ENCODE results near the gene TPK1. TPM values are rescaled to one million over a fixed set of nuclear protein-coding genes. Genes with fewer than 3 reads are reported as not detected.

Gene TPK1
- total RNA-seq, 1 experiment from 2014 or later, result 3.3 TPM

- CTCF ChIA-PET, result no interaction called here
- no peaks in the 10 kb centered on the region for H3K4me1 ChIP-seq (ENCODE audit: control insufficient read depth, insufficient read depth, low read length)
- no peak overlapping the region for H3K4me3 ChIP-seq (ENCODE audit: low read depth in 2 of 2, low read length in 2 of 2)
- no peaks in the 10 kb centered on the region for H3K36me3 ChIP-seq (ENCODE audit: control insufficient read depth, insufficient read depth, low read length)
- ATAC-seq, result no peak
- TF ChIP-seq POLR2AphosphoS5 (IDR thresholded peaks at IDR 0.05; ENCODE audit: low read depth, low read length), result no peak
- TF ChIP-seq REST (IDR thresholded peaks at IDR 0.05; ENCODE audit: insufficient read depth in 1 of 2, low read depth in 2 of 2, low read length in 1 of 2), result no peak
- TF ChIP-seq SIN3A (IDR thresholded peaks at IDR 0.05; ENCODE audit: borderline replicate concordance, insufficient read depth, low read depth, low read length), result no peak
- TF ChIP-seq TCF7L2 (IDR thresholded peaks at IDR 0.05; ENCODE audit: low read depth, low read length), result no peak
- no peak for TF ChIP-seq CTCF (IDR thresholded peaks at IDR 0.05)
- H3K9me3 ChIP-seq (ENCODE audit: control insufficient read depth, insufficient read depth, low read depth, low read length), result no peaks in the 10 kb centered on the region
- intact Hi-C loops (cut with micrococcal nuclease; ENCODE audit: unreplicated experiment) (no loop called here), in situ Hi-C loops (cut with HindIII; ENCODE audit: low pct_unique_long_range_greater_than_20kb, low sequenced_read_pairs) (no loop called here)
- no peak for DNase-seq (ENCODE audit: low read depth, low spot score)
- POLR2A ChIA-PET, result no interaction called here
- H3K27me3 ChIP-seq (ENCODE audit: control insufficient read depth, insufficient read depth, low read length), result no peaks in the 10 kb centered on the region
- no peak overlapping the region for H3K27ac ChIP-seq (ENCODE audit: low read length)
- no TSS peak for BruUV-seq (replicated peaks)
These were observed 251.1 kb downstream of the TPK1 start for GRCh38 chr7:144584726-144585125.

- ChIA-PET POLR2A (no interaction called here), CTCF (no interaction called here)
- intact Hi-C loops (cut with micrococcal nuclease; ENCODE audit: unreplicated experiment), result no loop called here
- Histone ChIP-seq H3K9me3 (ENCODE audit: control insufficient read depth, insufficient read depth, low read depth, low read length) (no peaks in the 10 kb centered on the region), H3K4me3 (ENCODE audit: low read depth in 2 of 2, low read length in 2 of 2) (no peak overlapping the region), H3K27me3 (ENCODE audit: control insufficient read depth, insufficient read depth, low read length) (no peaks in the 10 kb centered on the region), H3K27ac (ENCODE audit: low read length) (no peak overlapping the region), H3K4me1 (ENCODE audit: control insufficient read depth, insufficient read depth, low read length) (no peaks in the 10 kb centered on the region), H3K36me3 (ENCODE audit: control insufficient read depth, insufficient read depth, low read length) (no peaks in the 10 kb centered on the region)
- in situ Hi-C loops (cut with HindIII; ENCODE audit: low pct_unique_long_range_greater_than_20kb, low sequenced_read_pairs), result no loop called here
- ATAC-seq (no peak), DNase-seq (ENCODE audit: low read depth, low spot score) (no peak)
- TF ChIP-seq SIN3A (IDR thresholded peaks at IDR 0.05; ENCODE audit: borderline replicate concordance, insufficient read depth, low read depth, low read length) (no peak), REST (IDR thresholded peaks at IDR 0.05; ENCODE audit: insufficient read depth in 1 of 2, low read depth in 2 of 2, low read length in 1 of 2) (no peak), POLR2AphosphoS5 (IDR thresholded peaks at IDR 0.05; ENCODE audit: low read depth, low read length) (no peak), CTCF (IDR thresholded peaks at IDR 0.05) (no peak), TCF7L2 (IDR thresholded peaks at IDR 0.05; ENCODE audit: low read depth, low read length) (no peak)
- BruUV-seq (replicated peaks), result no TSS peak
These were observed 256.2 kb downstream of the TPK1 start for GRCh38 chr7:144579687-144580086.

Data from Panc1 (cell line).